ENCODE data around the gene IKZF4.
"Not testable (repeated sequence)": the region's sequence is repeated elsewhere in the genome, so short reads cannot be mapped to it uniquely, and the experiment has no call there.

The IKZF4 gene

GRCh38 chr12:55996715-55997534 lies 23.9 kb upstream of the IKZF4 start, which contains the start of gene SUOX:
Gene SUOX, plus strand, starts transcription at chr12:55997276. Its CDS starts 4,946 bp downstream, at chr12:56002222.
- DNase-seq (ENCODE audit: low read depth, low spot score) = peak; percentile 66
- H3K27ac ChIP-seq = peak within 1 kb of the TSS; percentile 39

GRCh38 chr12:55997535-55997859 lies 23.3 kb upstream of the IKZF4 start:
- DNase-seq (ENCODE audit: low read depth, low spot score) = no peak
- H3K27ac ChIP-seq = peak overlapping the region; percentile 39

- not testable (repeated sequence) for DNase-seq (ENCODE audit: low read depth, low spot score); H3K27ac ChIP-seq
Observed at GRCh38 chr12:55999522-55999921, 21.3 kb upstream of the IKZF4 start.

- DNase-seq (ENCODE audit: low read depth, low spot score) = not testable (repeated sequence)
Observed at GRCh38 chr12:55999999-56000540, 20.8 kb upstream of the IKZF4 start.

GRCh38 chr12:56001487-56002100 lies 19.2 kb upstream of the IKZF4 start:
- H3K27ac ChIP-seq = no peak overlapping the region
- DNase-seq (ENCODE audit: low read depth, low spot score) = no peak

More at GRCh38 chr12:55999999-56000540, 20.8 kb upstream of the IKZF4 start:
- not testable (repeated sequence) for H3K27ac ChIP-seq

- not testable (repeated sequence) for DNase-seq (ENCODE audit: low read depth, low spot score); H3K27ac ChIP-seq
Observed at GRCh38 chr12:56003376-56003775, 17.5 kb upstream of the IKZF4 start.

GRCh38 chr12:56004211-56004610 lies 16.6 kb upstream of the IKZF4 start:
- no peak for DNase-seq (ENCODE audit: low read depth, low spot score)
- no peak overlapping the region for H3K27ac ChIP-seq

GRCh38 chr12:56007564-56008559 lies 13.0 kb upstream of the IKZF4 start:
- H3K27ac ChIP-seq = peak overlapping the region; percentile 63
- DNase-seq (ENCODE audit: low read depth, low spot score) = no peak

GRCh38 chr12:56010111-56010570 lies 10.7 kb upstream of the IKZF4 start:
- no peak overlapping the region for H3K27ac ChIP-seq
- DNase-seq (ENCODE audit: low read depth, low spot score) = no peak

GRCh38 chr12:56011509-56012090 lies 9.2 kb upstream of the IKZF4 start:
- DNase-seq (ENCODE audit: low read depth, low spot score) = no peak
- no peak overlapping the region for H3K27ac ChIP-seq

GRCh38 chr12:56013482-56013881 lies 7.4 kb upstream of the IKZF4 start:
- H3K27ac ChIP-seq = no peak overlapping the region
- DNase-seq (ENCODE audit: low read depth, low spot score) = no peak

GRCh38 chr12:56014205-56014604 lies 6.6 kb upstream of the IKZF4 start:
- no peak overlapping the region for H3K27ac ChIP-seq
- no peak for DNase-seq (ENCODE audit: low read depth, low spot score)

GRCh38 chr12:56017181-56017580 lies 3.7 kb upstream of the IKZF4 start:
- DNase-seq (ENCODE audit: low read depth, low spot score) = no peak

GRCh38 chr12:56018356-56018755 lies 2.5 kb upstream of the IKZF4 start:
- H3K27ac ChIP-seq = no peak overlapping the region
- DNase-seq (ENCODE audit: low read depth, low spot score) = no peak

More at GRCh38 chr12:56017181-56017580, 3.7 kb upstream of the IKZF4 start:
- H3K27ac ChIP-seq = no peak overlapping the region

- DNase-seq (ENCODE audit: low read depth, low spot score) = no peak
- no peak overlapping the region for H3K27ac ChIP-seq
Observed at GRCh38 chr12:56021889-56022497, 1.1 kb downstream of the IKZF4 start.

GRCh38 chr12:56028511-56029165 lies 7.8 kb downstream of the IKZF4 start:
- peak overlapping the region; percentile 67 for H3K27ac ChIP-seq
- no peak for DNase-seq (ENCODE audit: low read depth, low spot score)

- no peak for DNase-seq (ENCODE audit: low read depth, low spot score)
- peak overlapping the region; percentile 67 for H3K27ac ChIP-seq
Observed at GRCh38 chr12:56029166-56029519, 8.3 kb downstream of the IKZF4 start.

- H3K27ac ChIP-seq = peak overlapping the region; percentile 67
- no peak for DNase-seq (ENCODE audit: low read depth, low spot score)
Observed at GRCh38 chr12:56029666-56030293, 8.9 kb downstream of the IKZF4 start.
